Activated CD8-positive, alpha-beta memory T cell treated with anti-CD3 and anti-CD28 coated beads for 24 hours (primary cell): Measurements from ENCODE around the gene BANF2.
"Not testable (repeated sequence)": the region's sequence is repeated elsewhere in the genome, so short reads cannot be mapped to it uniquely, and the experiment has no call there.

Experiments
- DNase-seq: peaks from one replicate; pipeline ENCODE4 v3.0.0-alpha.2; 2020

BANF2 gene

GRCh38 chr20:17767624-17768023 is 67.9 kb downstream of the BANF2 start:
- no peak for DNase-seq

GRCh38 chr20:17768271-17768670 is 68.5 kb downstream of the BANF2 start:
- DNase-seq, result no peak

GRCh38 chr20:17769716-17770115 is 70.0 kb downstream of the BANF2 start:
- not testable (repeated sequence) for DNase-seq

- no peak for DNase-seq
Measured at GRCh38 chr20:17771206-17772004, 71.6 kb downstream of the BANF2 start.

- no peak for DNase-seq
Measured at GRCh38 chr20:17772005-17772343, 72.2 kb downstream of the BANF2 start.

GRCh38 chr20:17773619-17774018 is 73.9 kb downstream of the BANF2 start:
- DNase-seq, result no peak

GRCh38 chr20:17775600-17775999 is 75.8 kb downstream of the BANF2 start:
- DNase-seq, result no peak

- DNase-seq, result no peak
Measured at GRCh38 chr20:17776551-17776950, 76.8 kb downstream of the BANF2 start.

- DNase-seq, result not testable (repeated sequence)
Measured at GRCh38 chr20:17779011-17779410, 79.2 kb downstream of the BANF2 start.

- no peak for DNase-seq
Measured at GRCh38 chr20:17782768-17783167, 83.0 kb downstream of the BANF2 start.

GRCh38 chr20:17783671-17784070 is 83.9 kb downstream of the BANF2 start:
- no peak for DNase-seq

GRCh38 chr20:17785007-17785406 is 85.2 kb downstream of the BANF2 start:
- DNase-seq, result no peak
